Vagina (tissue), 2 donors: ENCODE measurements around the gene CTBP2.

Source experiments
- CTCF ChIP-seq, 3 experiments: fragments of 450-650 bp in 2 of 3; fragments of 200-600 bp in 1 of 3; sonication (generic) in 1 of 3; IDR thresholded peaks; one replicate each; pipeline ENCODE4 v1.5.1; 2017 to 2019; ENCODE audit warnings: antibody characterized with exemption in 3 of 3, mild to moderate bottlenecking in 2 of 3, moderate library complexity in 2 of 3
- POLR2A ChIP-seq, 2 donors: fragments of 450-650 bp; IDR thresholded peaks; one replicate each; pipeline ENCODE4 v1.6.1; 2017; ENCODE audit warnings: antibody characterized with exemption in 2 of 2, mild to moderate bottlenecking in 2 of 2, moderate library complexity in 2 of 2

- TF ChIP-seq CTCF (IDR thresholded peaks at IDR 0.05) (no peak), POLR2A (IDR thresholded peaks at IDR 0.05) (no peak)
Observed at GRCh38 chr10:125084191-125084613, 76.2 kb downstream of the CTBP2 start.
